GM19395 (cell line): ENCODE results near the gene MMP7.
A peak's percentile ranks its signal among the peaks of the same experiment; 100 is the strongest.

Source experiments
- ATAC-seq: cut with Tn5 transposase; IDR thresholded peaks from one replicate; pipeline ENCODE4 v1.9.1; 2021; ENCODE audit warnings: mild to moderate bottlenecking, moderate library complexity; ENCODE audit not compliant: unreplicated experiment

Gene MMP7, protein sequence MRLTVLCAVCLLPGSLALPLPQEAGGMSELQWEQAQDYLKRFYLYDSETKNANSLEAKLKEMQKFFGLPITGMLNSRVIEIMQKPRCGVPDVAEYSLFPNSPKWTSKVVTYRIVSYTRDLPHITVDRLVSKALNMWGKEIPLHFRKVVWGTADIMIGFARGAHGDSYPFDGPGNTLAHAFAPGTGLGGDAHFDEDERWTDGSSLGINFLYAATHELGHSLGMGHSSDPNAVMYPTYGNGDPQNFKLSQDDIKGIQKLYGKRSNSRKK

GRCh38 chr11:102530558-102530957 is at the start of gene MMP7:
Gene MMP7 (minus strand): TSS chr11:102530747. CDS start chr11:102530700, 47 bp downstream.
- ATAC-seq: peak; percentile 74

DNA sequence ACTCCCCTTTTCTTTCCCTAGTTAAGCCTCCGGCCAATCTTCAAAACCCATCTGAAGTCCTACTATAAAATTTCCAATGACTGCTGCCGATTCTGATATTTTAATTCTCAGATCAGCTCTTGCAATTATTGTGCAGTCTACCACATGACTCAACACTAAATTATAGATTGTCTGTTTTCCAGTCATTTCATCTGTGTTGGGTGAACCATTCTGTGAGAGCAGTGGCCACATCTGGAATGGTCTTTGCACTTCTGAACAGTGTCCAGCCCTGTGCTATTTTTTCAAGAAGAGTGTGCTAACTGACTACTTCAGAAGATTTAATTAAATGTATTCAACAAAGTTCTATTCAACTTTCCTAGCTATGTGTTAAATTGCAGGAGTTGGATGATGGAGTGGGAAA is 47.2 kb upstream of the MMP7 start:
- no peak for ATAC-seq

- ATAC-seq: peak; percentile 63
These were observed 46.6 kb upstream of the MMP7 start for GRCh38 chr11:102577182-102577581.

- no peak for ATAC-seq
These were observed 45.8 kb upstream of the MMP7 start for GRCh38 chr11:102576350-102576749.

GRCh38 chr11:102575012-102575411 is 44.5 kb upstream of the MMP7 start:
- ATAC-seq: no peak

DNA sequence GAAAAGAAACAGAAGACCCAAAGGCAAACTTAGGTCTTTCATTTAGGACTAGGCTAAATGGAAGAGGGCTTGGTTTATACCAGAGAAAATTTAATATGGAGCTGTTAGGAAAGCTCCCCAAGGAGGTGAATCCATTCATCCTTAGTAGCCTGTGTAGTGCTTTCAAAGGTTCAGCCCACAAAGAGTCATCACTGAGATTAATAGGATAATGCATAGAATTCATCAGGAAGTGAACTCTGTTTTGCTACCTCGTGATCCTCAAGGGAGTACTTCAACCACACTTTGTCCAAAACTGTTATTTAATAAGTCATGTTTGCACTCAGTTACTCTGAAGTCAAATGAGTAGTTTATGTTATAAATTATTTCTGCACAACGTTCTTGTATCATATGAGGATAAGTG is 43.3 kb upstream of the MMP7 start:
- ATAC-seq: no peak

DNA sequence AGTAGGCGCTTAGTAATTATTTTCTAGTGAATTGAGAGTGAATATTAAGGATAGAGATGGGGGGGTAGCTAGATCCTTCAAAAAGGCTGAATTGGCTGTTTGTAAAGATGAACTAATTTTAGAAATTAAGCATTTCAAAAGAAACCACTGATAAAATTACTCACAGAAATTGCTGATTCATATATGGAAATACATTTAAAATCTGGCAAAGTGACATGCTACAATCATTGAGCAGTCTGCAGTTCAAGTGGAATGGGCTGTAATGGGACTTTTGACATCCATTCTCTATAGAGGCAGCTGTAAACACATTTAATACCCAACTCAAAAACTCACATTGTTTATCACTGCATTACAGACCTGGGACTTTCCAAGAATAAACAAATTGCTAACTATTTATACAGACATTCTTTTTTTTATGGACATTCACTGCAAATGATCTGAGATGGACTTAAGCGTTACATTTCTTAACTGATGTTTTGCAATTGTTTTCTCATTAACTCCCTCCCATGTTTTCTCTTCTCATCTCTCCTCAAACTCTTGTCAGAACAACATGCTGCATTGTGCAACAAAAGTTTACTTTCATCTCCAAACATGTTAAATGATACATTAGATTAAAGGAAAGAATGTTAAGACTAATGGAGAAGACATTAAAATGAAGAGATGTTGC is 42.1 kb upstream of the MMP7 start:
- no peak for ATAC-seq

DNA sequence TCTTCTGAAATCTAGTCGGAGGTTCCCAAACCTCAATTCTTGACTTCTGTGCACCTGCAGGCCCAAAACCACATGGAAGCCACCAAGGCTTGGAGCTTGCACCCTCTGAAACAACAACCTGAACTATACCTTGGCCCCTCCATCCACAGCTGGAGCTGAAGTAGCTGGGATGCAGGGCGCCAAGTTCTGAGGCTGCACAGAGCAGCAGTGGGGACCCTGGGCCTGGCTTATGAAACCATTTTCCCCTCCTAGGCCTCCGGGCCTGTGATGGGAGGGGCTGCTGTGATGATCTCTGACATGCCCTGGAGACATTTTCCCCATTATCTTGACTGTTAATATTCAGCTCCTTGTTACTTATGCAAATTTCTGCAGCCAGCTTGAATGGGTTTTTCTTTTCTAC is 38.3 kb upstream of the MMP7 start:
- ATAC-seq: no peak

GRCh38 chr11:102566112-102566511 is 35.6 kb upstream of the MMP7 start:
- no peak for ATAC-seq

DNA sequence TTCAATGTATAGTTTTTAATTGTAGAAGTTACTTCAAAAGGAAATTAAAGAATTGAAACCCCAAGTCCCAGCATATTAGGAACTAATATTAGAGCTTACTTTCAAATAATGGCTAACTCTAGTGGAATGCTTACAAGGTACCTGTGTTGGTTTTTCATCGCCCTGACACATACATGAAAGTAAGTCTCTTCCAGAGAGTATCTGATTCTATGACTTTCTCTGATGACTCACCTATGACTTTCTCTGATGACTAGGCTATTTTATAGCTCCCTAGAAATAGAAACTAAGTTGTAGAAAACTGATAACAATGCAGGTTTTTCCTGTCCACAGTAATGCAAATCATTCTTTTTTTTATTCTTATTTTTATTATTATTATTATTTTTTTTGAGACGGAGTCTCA is 33.6 kb upstream of the MMP7 start:
- peak; percentile 69 for ATAC-seq

DNA sequence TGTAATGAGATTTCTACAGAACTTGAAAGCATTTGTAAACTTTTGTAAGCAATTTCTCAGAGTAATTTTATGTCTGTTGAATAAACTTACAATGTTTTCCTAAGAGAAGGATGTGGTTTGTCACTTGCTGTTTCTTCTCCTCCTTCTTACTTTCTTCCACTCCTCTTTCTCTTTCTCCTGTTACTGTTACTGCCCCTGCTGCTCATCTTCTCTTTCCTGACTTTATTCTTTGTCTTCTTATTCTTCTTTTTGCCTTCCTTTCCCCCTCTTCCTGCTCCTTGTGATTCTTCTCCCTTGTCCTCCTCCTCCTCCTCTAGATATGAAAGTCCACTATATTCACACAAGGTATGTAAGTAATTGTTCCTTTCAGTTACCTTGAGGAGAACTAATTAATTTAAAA is 31.1 kb upstream of the MMP7 start:
- ATAC-seq: no peak

DNA sequence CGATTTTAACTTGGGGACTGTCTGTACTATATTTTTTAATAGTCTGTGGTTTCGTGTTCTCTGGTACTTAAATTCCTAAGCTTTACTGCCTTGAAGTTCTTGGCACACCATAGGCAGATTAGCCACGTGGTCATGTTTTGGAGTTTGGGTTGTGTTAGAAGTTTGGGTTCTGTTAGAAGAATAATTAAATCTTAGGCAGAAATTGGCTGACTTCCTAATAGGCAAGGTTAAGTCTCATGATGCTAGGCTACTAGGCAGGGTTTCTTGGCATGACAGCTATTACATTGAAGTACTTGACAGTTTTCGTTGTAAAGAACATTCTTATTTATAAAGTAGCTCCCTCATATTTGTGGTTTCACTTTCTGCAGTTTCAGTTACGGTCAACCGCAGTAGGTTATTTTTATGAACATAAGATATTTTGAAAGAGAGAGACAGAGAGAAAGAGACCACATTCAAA is 30.0 kb upstream of the MMP7 start:
- ATAC-seq: peak; percentile 85

DNA sequence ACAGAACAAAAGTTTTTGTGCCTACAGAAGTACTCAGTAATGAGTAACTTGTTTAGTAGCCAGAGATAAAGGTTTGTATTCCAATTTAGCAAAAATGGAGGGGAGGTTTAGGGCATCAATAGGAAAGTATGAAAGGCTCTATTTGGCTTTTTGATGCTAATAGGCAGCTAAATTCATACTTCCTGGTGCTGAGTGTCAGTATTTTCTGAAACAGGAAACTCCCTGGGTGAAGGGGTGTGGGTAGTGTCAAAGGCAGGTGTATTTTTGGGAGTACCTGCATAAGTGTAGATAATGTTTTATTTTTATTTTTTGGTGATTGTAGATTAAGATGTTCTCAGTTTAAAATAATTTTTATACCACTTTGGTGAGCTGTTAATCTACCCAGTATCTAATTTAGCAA is 29.3 kb upstream of the MMP7 start:
- no peak for ATAC-seq

- ATAC-seq: no peak
These were observed 24.5 kb upstream of the MMP7 start for GRCh38 chr11:102555091-102555490.

GRCh38 chr11:102553835-102554282 is 23.3 kb upstream of the MMP7 start:
- ATAC-seq: peak; percentile 87

DNA sequence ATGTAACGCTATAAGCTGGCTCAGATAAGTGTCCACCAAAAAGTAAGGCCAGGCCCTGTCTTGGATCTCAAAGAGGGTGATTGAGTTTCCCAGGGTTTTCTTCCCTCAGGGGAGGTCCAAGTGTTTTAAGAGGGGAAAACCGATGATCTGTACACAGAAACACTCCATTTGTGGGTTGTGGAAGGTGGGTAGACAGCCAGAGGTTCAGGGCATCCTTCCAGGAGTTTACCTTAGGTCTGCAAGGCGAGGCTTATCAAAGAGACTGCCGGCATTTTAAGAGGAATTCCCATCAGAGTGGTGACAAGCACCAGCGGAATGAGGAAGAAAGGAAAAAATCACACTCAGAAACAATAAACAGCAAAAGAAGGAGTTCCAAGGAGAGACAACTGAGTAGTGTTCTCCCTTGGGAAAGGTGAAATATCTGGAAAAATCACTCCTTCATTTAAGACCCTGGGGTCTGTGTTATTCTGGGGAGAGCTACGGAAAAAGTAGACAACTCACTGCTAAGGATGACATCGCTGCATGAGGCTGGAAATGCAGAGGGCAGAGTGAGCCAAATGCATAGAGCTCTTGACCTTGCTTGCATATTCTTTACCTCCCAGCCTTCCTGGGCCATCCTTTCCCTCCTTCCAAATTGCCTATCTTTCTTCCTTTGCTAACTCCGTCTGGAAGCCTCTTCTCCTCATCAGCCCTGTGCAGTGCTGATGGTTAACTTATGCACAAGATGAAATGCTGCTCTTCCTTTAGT is 22.1 kb upstream of the MMP7 start:
- ATAC-seq: no peak

- no peak for ATAC-seq
These were observed 21.5 kb upstream of the MMP7 start for GRCh38 chr11:102552020-102552419.

DNA sequence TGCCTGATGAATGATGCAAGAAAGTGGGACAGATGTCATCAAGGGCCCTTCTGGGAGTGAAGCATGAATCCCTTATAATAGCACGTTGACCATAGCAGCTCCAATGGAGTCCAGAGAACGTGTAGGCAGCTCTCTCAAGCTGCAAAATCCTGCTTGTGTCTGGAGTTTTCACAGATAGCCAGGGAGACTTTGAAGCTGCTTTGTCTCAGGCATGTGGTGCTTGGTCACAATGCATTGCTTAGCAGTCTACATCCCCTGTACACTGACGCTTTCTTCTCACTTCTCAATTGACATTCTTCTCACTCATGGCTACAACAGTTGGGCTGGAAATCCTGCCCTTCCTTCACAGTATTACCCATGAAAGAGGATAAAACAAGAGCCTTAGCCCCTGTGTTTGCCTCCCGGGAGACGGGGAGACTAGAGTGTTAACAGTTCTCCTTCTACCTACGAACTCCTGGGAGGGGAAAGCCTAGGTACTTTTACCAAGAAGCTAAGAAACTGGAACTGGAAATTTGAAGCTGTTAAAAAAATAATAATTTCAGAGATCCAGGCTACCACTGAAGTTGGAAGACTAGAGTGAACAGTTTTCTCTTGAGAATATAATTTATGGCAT is 20.7 kb upstream of the MMP7 start:
- ATAC-seq: no peak

DNA sequence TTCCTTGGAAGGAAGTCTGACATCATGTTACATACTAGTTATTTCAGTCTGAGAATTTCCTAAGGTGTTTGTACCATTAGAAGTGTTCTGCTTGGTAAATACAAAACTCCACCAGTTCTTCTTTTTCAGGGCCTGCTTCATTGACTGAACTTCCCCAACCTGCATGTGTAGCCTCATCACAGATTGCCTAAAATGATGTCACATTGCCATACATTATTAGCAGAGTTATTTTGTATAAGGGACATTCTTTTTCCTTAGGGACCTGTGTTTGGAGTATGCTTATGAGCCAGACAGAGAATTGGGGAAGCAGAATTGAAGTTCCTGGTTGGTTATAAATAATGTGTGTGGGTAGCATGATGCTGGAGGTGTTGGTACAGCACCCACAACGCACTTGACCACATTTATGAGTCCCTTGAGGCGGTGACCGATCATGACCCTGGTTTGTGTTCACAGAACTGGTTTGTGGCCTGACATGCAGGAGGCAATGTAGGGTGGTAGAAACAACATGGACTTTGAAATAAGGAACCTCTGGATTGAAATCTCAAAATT is 16.4 kb upstream of the MMP7 start:
- ATAC-seq: peak; percentile 73

DNA sequence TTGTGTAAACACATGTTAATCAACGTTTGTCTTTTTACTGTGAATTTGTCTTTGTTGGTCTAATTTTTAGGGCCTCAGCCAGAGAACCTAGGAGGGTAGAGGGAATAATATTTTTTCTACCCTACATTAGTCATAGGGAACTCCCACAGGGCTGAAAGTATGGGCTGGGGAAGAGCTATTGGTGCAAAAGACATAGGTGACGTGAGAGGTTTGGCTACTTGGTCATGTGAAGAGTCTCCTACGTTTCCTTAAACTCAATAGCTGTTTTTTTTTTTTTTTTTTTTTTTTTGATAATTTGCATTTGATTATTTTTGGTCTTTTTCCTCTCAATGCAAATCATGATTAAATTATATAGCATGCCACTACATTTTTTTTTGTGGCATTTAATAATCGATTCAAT is 15.9 kb upstream of the MMP7 start:
- ATAC-seq: peak; percentile 71

- ATAC-seq: no peak
These were observed 15.2 kb upstream of the MMP7 start for GRCh38 chr11:102545701-102546100.
